Activated CD4-positive, alpha-beta T cell treated with anti-CD3 and anti-CD28 coated beads, Interleukin-2, amount 10 ng/mL, durations not matched to agents 7 days and 5 days (primary cell): ENCODE measurements around the gene SPACA5B. TPM values are rescaled to one million over a fixed set of nuclear protein-coding genes. Genes with fewer than 3 reads are reported as not detected.
"Not testable (repeated sequence)": the region's sequence is repeated elsewhere in the genome, so short reads cannot be mapped to it uniquely, and the experiment has no call there.

Experiments
- CTCF ChIA-PET: fragments of 350-600 bp; sonication (Branson Sonifier 250); formaldehyde crosslinking; loops from one replicate; lab custom pipeline; 2021; ENCODE audit warnings: antibody characterized with exemption; lab: Charles Lee
- POLR2A ChIA-PET: fragments of 350-600 bp; sonication (Branson Sonifier 250); formaldehyde crosslinking; loops from one replicate; lab custom pipeline; 2021; ENCODE audit warnings: antibody characterized with exemption; lab: Charles Lee
- DNase-seq: peaks from one replicate; pipeline ENCODE4 v3.0.0-alpha.2; 2020
- H3K27ac Mint-ChIP-seq: one replicate; pipeline ENCODE4 v1.8.0; 2021; ENCODE audit warnings: mild to moderate bottlenecking, moderate library complexity, mixed read lengths
- H3K27me3 Mint-ChIP-seq: one replicate; pipeline ENCODE4 v1.8.0; 2021; ENCODE audit warnings: mixed read lengths
- H3K36me3 Mint-ChIP-seq: one replicate; pipeline ENCODE4 v1.8.0; 2021; ENCODE audit warnings: low read depth, mixed read lengths
- H3K4me1 Mint-ChIP-seq: one replicate; pipeline ENCODE4 v1.8.0; 2021; ENCODE audit warnings: mixed read lengths
- H3K4me3 Mint-ChIP-seq: one replicate; pipeline ENCODE4 v1.8.0; 2021; ENCODE audit warnings: mild to moderate bottlenecking, moderate library complexity, mixed read lengths
- H3K9me3 Mint-ChIP-seq: one replicate; pipeline ENCODE4 v1.8.0; 2021; ENCODE audit warnings: mixed read lengths
- total RNA-seq, 2 experiments: library from RNA; stranded (reverse); gene quantifications; one replicate each; pipeline ENCODE4 v1.2.3, GENCODE V29; 2021

Gene SPACA5B
- total RNA-seq, 2 experiments from 2014 or later = not detected

GRCh38 chrX:48142697-48143096 lies 12.3 kb downstream of the SPACA5B start:
- H3K36me3 Mint-ChIP-seq, CTCF ChIA-PET, DNase-seq, H3K27me3 Mint-ChIP-seq, POLR2A ChIA-PET, H3K9me3 Mint-ChIP-seq: not testable (repeated sequence)
- Mint-ChIP-seq H3K27ac (peak overlapping the region; percentile 72), H3K4me3 (peak overlapping the region; percentile 41), H3K4me1 (peaks cover 18% of the 10 kb centered on the region)

DNA sequence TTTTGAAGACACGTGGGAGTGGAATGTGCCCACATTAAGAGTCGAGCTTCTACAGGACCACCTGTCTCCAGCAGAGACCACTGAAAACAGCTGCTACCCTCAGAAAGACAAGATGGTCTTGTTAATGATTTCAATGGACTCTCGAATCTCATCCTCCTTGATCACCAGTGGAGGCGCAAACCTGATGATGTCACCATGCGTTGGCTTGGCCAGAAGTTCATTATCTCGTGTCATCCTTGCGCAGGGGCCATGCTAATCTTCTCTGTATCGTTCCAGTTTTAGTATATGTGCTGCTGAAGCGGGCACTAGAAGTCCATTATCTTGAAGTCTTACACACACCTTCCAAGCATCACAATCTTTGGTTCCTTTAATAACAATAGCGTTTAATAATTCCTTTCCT lies 23.3 kb downstream of the SPACA5B start:
- Mint-ChIP-seq H3K9me3 (no peaks in the 10 kb centered on the region), H3K36me3 (no peaks in the 10 kb centered on the region), H3K27me3 (peaks cover 1% of the 10 kb centered on the region), H3K4me1 (no peaks in the 10 kb centered on the region), H3K27ac (no peak overlapping the region), H3K4me3 (no peak overlapping the region)
- ChIA-PET POLR2A (no interaction called here), CTCF (no interaction called here)
- DNase-seq = no peak

- Mint-ChIP-seq H3K36me3 (no peaks in the 10 kb centered on the region), H3K4me1 (no peaks in the 10 kb centered on the region), H3K27me3 (peaks cover 1% of the 10 kb centered on the region), H3K9me3 (no peaks in the 10 kb centered on the region), H3K27ac (no peak overlapping the region), H3K4me3 (no peak overlapping the region)
- CTCF ChIA-PET = interaction anchor here (0.7 kb wide), 1 partner anchor 375 kb away, joined by 4 read pairs; no protein-coding TSS in a partner anchor
- DNase-seq = no peak
- POLR2A ChIA-PET = no interaction called here
These were observed 24.4 kb downstream of the SPACA5B start for GRCh38 chrX:48154796-48155195.

DNA sequence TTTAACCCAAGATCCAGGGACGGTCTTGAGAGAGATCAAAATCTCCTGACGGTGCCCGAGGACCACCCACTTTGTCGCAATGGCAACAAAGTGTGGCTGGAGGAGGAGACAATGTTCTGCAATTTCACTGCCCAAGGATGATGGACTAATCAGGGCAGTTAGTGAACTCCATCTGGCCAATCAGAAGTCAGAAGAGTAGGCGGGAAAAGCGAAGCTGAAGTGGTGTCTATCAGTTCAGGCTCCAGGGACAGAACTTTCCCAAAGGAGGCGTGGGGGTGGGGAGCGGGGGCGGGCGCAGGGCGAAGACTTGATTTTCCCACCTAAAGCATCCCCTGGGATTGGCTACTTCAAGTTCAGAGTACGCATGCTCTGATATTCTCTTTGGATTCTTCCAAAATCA lies 25.6 kb downstream of the SPACA5B start:
- Mint-ChIP-seq H3K27me3 (peaks cover 1% of the 10 kb centered on the region), H3K36me3 (no peaks in the 10 kb centered on the region), H3K4me3 (no peak overlapping the region), H3K9me3 (no peaks in the 10 kb centered on the region), H3K27ac (no peak overlapping the region), H3K4me1 (no peaks in the 10 kb centered on the region)
- DNase-seq = no peak
- ChIA-PET POLR2A (no interaction called here), CTCF (no interaction called here)

GRCh38 chrX:48165241-48165640 lies 34.8 kb downstream of the SPACA5B start:
- H3K4me1 Mint-ChIP-seq = no peaks in the 10 kb centered on the region
- no peak for DNase-seq
- POLR2A ChIA-PET = no interaction called here
- H3K9me3 Mint-ChIP-seq = no peaks in the 10 kb centered on the region
- H3K36me3 Mint-ChIP-seq = no peaks in the 10 kb centered on the region
- H3K27ac Mint-ChIP-seq = no peak overlapping the region
- peaks cover 3% of the 10 kb centered on the region for H3K27me3 Mint-ChIP-seq
- CTCF ChIA-PET = no interaction called here
- no peak overlapping the region for H3K4me3 Mint-ChIP-seq

DNA sequence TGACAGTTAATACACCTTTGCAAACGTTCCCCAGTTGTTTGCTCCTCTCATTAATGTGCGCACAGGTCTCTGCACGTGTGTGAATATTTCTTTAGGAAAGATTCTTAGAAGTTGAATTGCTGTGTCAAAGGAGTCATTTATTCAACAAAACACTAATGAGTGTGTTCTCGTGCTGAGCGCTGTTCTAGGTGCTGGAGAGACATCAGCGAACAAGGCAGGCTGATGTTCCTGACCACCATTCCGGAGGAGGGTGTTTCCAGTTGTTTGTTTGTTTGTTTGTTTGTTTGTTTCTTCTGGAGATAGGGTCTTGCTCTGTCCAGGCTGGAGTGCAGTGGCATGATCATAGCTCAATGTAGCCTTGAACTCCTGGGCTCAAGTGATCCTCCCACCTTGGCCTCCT lies 35.9 kb downstream of the SPACA5B start:
- DNase-seq, POLR2A ChIA-PET, H3K9me3 Mint-ChIP-seq, H3K27ac Mint-ChIP-seq, H3K27me3 Mint-ChIP-seq, CTCF ChIA-PET, H3K4me1 Mint-ChIP-seq, H3K36me3 Mint-ChIP-seq, H3K4me3 Mint-ChIP-seq: not testable (repeated sequence)

DNA sequence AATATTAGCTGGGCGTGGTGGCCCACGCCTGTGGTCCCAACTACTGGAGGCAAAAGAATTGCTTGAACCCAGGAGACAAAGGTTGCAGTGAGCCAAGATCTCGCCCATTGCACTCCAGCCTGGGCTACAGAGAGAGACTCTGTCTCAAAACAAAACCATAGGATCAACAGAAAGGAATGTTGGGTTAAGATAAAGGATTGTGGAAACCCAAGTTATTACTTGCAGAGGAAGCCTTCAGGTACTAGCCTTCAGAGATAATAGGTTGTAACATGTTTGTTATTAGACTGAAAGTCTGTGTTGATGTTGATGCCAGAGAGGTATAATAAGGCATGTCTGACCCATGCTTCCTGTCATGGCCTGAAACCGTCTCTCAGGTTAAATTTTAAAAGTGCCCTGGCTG lies 49.3 kb downstream of the SPACA5B start:
- H3K27me3 Mint-ChIP-seq = no peaks in the 10 kb centered on the region
- H3K4me3 Mint-ChIP-seq = no peak overlapping the region
- no peak for DNase-seq
- H3K36me3 Mint-ChIP-seq = no peaks in the 10 kb centered on the region
- H3K4me1 Mint-ChIP-seq = no peaks in the 10 kb centered on the region
- no peak overlapping the region for H3K27ac Mint-ChIP-seq
- ChIA-PET POLR2A (no interaction called here), CTCF (no interaction called here)
- H3K9me3 Mint-ChIP-seq = no peaks in the 10 kb centered on the region

- Mint-ChIP-seq H3K27me3 (no peaks in the 10 kb centered on the region), H3K4me1 (no peaks in the 10 kb centered on the region), H3K9me3 (no peaks in the 10 kb centered on the region), H3K27ac (no peak overlapping the region), H3K36me3 (no peaks in the 10 kb centered on the region), H3K4me3 (no peak overlapping the region)
- ChIA-PET CTCF (no interaction called here), POLR2A (no interaction called here)
- no peak for DNase-seq
These were observed 50.4 kb downstream of the SPACA5B start for GRCh38 chrX:48180811-48181210.

DNA sequence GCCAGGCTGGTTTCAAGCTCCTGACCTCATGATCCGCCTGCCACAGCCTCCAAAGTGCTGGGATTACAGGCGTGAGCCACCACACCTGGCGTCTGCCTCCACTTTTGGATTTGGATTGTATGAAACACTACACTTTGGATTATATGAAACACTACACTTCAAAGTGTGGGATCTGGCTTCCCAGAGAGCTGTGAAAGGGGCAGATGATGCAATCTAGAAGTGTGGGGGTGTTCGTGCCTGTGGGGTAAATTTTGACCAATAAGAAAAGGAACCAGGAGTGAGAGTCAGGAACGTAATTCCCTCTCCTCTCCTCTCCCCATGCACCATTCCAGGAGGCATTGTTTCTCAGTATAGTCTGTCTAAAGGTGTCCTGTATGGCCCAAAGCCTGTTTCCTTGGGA lies 51.5 kb downstream of the SPACA5B start:
- H3K9me3 Mint-ChIP-seq, H3K36me3 Mint-ChIP-seq, H3K4me3 Mint-ChIP-seq, H3K27ac Mint-ChIP-seq, DNase-seq, CTCF ChIA-PET, POLR2A ChIA-PET, H3K27me3 Mint-ChIP-seq, H3K4me1 Mint-ChIP-seq: not testable (repeated sequence)

Other genes with a start within 250 kb of the SPACA5B start
- gene ZNF182, start 126.6 kb upstream of the SPACA5B start, total RNA-seq = 10 to 100 TPM; 10.5 to 12.3 TPM
- gene SPACA5, start 123.6 kb upstream of the SPACA5B start, total RNA-seq = under 1 TPM; 0.32 to 0.40 TPM
- under 1 TPM; 0.52 to 0.87 TPM for gene ZNF630, start 59.0 kb upstream of the SPACA5B start, total RNA-seq
- gene SSX5, start 66.2 kb downstream of the SPACA5B start, total RNA-seq = not detected
- not detected for gene SSX1, start 124.8 kb downstream of the SPACA5B start, total RNA-seq
- not detected for gene SSX3, start 226.1 kb downstream of the SPACA5B start, total RNA-seq